GM19025 (cell line): ENCODE measurements around the gene ZNF804A.

ENCODE experiments used
- ATAC-seq: cut with Tn5 transposase; IDR thresholded peaks from one replicate; pipeline ENCODE4 v1.9.1; 2021; ENCODE audit warnings: mild to moderate bottlenecking, low read depth, moderate library complexity; ENCODE audit not compliant: unreplicated experiment

ZNF804A gene

GRCh38 chr2:184598316-184599053 is at the start of gene ZNF804A:
ZNF804A (plus strand) TSS chr2:184598529; CDS start chr2:184598960, 431 bp downstream.
- peak; percentile 85 for ATAC-seq

- no peak for ATAC-seq
Observed at GRCh38 chr2:184549153-184549552, 49.2 kb upstream of the ZNF804A start.

GRCh38 chr2:184551626-184552025 is 46.7 kb upstream of the ZNF804A start:
- no peak for ATAC-seq

- no peak for ATAC-seq
Observed at GRCh38 chr2:184554736-184555135, 43.6 kb upstream of the ZNF804A start.

- ATAC-seq = no peak
Observed at GRCh38 chr2:184555352-184555751, 43.0 kb upstream of the ZNF804A start.

- ATAC-seq = no peak
Observed at GRCh38 chr2:184556639-184557038, 41.7 kb upstream of the ZNF804A start.

- ATAC-seq = no peak
Observed at GRCh38 chr2:184558713-184559464, 39.4 kb upstream of the ZNF804A start.

- ATAC-seq = no peak
Observed at GRCh38 chr2:184560603-184561002, 37.7 kb upstream of the ZNF804A start.

GRCh38 chr2:184562532-184562931 is 35.8 kb upstream of the ZNF804A start:
- ATAC-seq = no peak

GRCh38 chr2:184564092-184564491 is 34.2 kb upstream of the ZNF804A start:
- no peak for ATAC-seq

GRCh38 chr2:184566716-184567115 is 31.6 kb upstream of the ZNF804A start:
- no peak for ATAC-seq

- ATAC-seq = no peak
Observed at GRCh38 chr2:184577056-184577455, 21.3 kb upstream of the ZNF804A start.

GRCh38 chr2:184577743-184578142 is 20.6 kb upstream of the ZNF804A start:
- no peak for ATAC-seq

GRCh38 chr2:184579226-184579625 is 19.1 kb upstream of the ZNF804A start:
- no peak for ATAC-seq

- no peak for ATAC-seq
Observed at GRCh38 chr2:184581391-184581790, 16.9 kb upstream of the ZNF804A start.

- no peak for ATAC-seq
Observed at GRCh38 chr2:184589261-184589660, 9.1 kb upstream of the ZNF804A start.

- ATAC-seq = no peak
Observed at GRCh38 chr2:184596819-184597411, 1.4 kb upstream of the ZNF804A start.

- ATAC-seq = no peak
Observed at GRCh38 chr2:184597571-184597991, 748 bp upstream of the ZNF804A start.

- no peak for ATAC-seq
Observed at GRCh38 chr2:184598002-184598315, 370 bp upstream of the ZNF804A start.

GRCh38 chr2:184599054-184599871 is 934 bp downstream of the ZNF804A start:
- no peak for ATAC-seq

GRCh38 chr2:184599872-184600222 is 1.5 kb downstream of the ZNF804A start:
- ATAC-seq = no peak
